GM12801 (cell line): ENCODE results near the gene TPP1.

Experiments
- TF ChIP-seq, protein P1 (sequence below): IDR thresholded peaks from one replicate; pipeline ENCODE4 v1.5.1; 2011; ENCODE audit warnings: control low read depth; ENCODE audit not compliant: insufficient read length; ENCODE audit errors: extremely low read depth

TPP1 gene

DNA sequence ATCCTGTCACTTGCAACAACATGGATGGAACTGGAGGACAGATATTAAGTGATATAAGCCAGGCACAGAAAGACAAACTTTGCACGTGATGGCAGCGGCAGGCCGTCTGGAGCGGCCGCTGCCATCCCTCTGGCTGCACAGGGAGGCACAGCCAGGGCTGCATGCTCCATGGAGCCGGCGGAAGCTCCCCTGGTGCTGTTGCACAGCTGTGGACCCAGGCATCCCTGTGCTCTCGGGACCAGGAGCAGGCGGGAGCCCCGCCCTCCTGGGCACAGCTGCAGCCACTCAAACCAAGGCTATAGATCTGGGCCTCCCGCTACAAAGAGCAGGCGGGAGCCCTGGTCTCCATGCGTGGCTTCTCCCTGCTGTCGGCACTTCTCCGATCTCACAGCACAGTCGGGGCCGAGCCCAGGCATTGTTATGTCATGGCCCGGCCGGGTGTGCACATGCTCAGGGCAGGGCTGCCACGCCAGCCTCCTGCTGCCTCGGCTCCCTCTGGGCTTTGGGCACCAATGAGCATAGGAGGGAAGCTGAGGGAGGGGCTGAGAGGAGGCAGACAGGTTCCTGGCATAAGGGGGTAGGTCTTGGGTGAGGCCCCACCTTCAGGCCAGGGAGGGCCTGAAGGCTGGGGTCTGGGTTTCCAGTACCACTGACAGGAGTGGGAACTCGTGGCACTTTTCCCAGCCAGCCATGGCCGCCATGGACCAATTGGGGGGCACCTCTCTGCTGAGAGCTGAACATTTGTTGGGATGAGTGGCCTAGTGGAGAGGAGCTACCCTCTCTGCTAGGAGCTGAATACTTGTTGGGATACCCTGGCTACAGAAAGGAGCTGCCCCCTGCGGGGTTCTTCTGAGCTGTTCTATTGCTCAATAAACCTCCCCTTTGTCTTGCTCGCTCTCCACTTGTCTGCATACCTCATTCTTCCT, 32.5 kb downstream of the TPP1 start:
- TF ChIP-seq, protein P1, sequence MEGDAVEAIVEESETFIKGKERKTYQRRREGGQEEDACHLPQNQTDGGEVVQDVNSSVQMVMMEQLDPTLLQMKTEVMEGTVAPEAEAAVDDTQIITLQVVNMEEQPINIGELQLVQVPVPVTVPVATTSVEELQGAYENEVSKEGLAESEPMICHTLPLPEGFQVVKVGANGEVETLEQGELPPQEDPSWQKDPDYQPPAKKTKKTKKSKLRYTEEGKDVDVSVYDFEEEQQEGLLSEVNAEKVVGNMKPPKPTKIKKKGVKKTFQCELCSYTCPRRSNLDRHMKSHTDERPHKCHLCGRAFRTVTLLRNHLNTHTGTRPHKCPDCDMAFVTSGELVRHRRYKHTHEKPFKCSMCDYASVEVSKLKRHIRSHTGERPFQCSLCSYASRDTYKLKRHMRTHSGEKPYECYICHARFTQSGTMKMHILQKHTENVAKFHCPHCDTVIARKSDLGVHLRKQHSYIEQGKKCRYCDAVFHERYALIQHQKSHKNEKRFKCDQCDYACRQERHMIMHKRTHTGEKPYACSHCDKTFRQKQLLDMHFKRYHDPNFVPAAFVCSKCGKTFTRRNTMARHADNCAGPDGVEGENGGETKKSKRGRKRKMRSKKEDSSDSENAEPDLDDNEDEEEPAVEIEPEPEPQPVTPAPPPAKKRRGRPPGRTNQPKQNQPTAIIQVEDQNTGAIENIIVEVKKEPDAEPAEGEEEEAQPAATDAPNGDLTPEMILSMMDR, result no peak

DNA sequence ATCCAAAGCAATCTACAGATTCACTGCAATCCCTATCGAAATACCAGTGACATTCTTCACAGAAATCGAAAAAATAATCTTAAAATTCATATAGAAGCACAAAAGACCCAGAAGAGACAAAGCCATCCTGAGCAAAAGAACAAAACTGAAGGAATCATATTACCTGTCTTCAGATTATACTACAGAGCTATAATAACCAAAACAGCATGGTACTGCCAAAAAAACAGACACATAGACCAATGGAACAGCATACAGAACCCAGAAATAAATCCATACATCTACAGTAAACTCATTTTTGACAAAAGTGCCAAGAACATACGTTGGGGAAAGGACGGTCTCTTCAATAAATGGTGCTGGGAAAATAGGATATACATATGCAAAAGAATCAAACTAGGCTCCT, 34.7 kb downstream of the TPP1 start:
- TF ChIP-seq, protein P1, result no peak

DNA sequence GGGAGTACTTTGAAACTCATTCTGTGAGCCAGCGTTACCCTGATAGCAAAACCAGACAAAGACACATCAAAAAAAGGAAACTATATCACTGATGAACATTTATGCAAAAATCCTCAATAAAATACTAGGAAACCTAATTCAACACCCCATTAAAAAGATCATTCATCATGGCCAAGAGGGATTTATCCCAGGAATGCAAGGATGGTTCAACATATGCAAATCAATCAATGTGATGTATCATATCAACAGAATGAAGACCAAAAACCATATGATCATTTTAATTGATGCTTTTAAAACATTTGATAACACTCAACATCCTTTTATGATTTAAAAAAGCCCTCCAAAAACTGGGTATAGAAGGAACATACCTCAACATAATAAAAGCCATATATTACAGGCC, 35.6 kb downstream of the TPP1 start:
- TF ChIP-seq, protein P1, result no peak

DNA sequence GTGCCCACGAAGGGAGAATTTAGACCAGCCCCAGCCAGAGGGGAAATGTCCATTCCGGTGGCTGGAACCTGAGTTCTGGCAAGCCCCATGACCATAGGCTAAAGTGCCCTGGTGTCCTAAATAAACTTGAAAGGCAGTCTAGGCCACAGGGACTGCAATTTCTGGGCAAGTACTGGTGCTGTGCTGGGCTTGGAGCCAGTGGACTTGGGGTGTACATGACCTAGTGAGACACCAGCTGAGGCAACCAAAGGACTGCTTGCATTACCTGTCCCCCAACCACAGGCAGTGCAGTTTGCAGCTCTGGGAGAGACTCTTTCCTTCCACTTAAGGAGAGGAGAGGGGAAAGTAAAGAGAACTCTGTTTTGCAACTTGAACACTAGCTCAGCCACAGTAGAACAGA, 39.5 kb downstream of the TPP1 start:
- TF ChIP-seq, protein P1, result no peak

DNA sequence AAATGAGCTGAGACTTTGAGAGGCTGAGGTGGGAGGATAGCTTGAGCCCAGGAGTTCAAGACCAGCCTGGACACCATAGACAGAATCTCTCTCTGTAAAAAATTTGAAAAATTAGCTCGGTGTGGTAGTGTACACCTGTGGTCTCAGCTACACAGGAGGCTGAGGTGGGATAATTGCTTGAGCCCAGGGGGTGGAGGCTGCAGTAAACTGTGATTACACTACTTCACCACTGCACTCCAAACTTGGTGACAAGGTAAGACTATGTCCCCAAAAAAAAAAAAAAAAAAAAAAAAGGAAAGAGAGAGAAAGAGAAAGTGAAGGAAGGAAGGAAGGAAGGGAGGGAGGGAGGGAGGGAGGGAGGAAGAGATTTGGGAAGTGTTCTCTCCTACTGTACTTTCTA, 41.1 kb downstream of the TPP1 start:
- TF ChIP-seq, protein P1, result no peak

DNA sequence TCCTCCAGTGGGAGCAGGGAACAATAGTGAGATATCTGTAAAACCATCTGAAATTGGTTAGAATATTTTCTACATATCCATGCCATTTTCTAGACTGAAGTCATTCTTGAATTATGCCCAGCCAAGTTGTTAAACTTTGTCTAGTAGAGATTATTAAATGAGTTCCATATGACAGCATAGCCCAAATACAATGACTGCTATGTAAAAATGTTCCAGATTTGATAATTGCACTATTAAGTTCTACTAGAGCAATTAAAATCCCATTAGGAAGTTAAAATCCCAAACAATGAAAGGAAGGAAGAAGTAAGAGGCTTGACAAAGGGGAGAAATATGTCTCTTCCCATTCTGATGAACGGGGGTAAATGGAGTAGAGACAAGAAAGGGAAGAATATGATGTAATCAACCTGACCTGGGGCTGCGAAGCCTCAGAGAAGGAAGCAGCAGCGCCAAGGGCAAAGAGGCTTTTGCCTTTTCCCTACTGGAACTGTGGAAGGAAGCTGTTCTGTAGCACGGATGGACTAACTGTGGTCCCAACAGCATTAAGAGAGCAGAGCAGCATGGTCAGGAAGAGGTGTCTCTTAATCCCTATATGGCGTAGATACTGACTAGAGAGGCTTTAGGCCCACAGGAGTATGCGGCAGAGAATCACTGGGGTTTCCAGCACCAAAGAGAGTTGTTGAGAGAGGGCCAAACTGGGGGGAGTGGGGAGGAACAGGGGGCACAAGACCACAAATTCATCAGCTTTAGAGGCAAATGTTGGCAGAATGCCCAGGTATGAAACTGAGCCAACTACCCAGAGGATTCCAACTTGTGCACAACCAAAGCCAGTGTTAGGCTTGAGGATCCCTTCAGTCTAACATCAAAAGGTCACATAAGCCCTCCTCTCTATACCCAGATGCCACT, 42.5 kb downstream of the TPP1 start:
- TF ChIP-seq, protein P1, result no peak

DNA sequence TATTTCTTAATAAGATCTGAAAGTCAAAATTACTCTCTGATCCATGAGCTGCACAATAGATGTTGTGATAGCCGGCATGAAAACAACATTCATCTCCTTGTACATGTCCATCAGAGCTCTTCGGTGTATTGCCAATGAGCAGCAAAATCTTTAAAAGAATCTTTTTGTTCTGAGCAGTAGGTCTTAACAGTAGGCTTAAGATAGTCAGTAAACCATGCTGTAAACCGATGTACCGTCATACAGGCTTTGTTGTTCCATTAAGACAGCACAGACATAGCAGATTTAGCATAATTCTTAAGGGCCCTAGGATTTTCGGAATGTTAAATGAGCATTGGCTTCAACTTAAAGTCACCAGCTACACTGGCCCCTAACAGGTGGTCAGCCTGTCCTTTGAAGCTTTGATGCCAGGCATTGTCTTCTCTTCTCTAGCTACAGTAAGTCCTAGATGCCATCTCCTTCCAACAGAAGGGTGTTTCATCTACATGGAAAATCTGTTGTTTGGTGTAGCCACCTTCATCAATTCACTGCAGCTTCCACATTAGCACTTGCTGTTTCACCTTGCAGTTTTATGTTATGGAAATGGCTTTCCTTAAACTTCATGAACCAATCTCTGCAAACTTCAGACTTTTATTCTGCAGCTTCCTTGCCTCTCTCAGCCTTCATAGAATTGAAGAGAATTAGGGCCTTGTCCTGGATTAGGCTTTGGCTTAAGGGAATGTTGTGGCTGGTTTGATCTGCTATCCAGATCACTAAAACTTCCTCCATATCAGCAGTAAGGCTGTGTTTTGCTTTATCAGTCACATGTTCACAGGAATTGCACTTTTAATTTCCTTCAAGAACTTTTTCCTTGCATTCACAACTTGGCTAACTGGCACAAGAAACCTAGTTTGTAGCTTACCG, 44.2 kb downstream of the TPP1 start:
- TF ChIP-seq, protein P1, result no peak
